ENCODE measurements around the gene ITPR2.
A peak's percentile ranks its signal among the peaks of the same experiment; 100 is the strongest.
"Not testable (repeated sequence)": the region's sequence is repeated elsewhere in the genome, so short reads cannot be mapped to it uniquely, and the experiment has no call there.

Gene ITPR2

GRCh38 chr12:26654623-26655022, 178.4 kb downstream of the ITPR2 start:
- no peak for DNase-seq

GRCh38 chr12:26651566-26652188, 181.3 kb downstream of the ITPR2 start:
- peak; percentile 8 for DNase-seq

GRCh38 chr12:26651036-26651435, 182.0 kb downstream of the ITPR2 start:
- DNase-seq, result no peak

GRCh38 chr12:26648999-26649398, 184.0 kb downstream of the ITPR2 start:
- DNase-seq, result no peak

GRCh38 chr12:26648584-26648983, 184.4 kb downstream of the ITPR2 start:
- DNase-seq, result no peak

- DNase-seq, result no peak
Observed at GRCh38 chr12:26648066-26648465, 184.9 kb downstream of the ITPR2 start.

- DNase-seq, result no peak
Observed at GRCh38 chr12:26647088-26647487, 185.9 kb downstream of the ITPR2 start.

GRCh38 chr12:26646571-26646970, 186.4 kb downstream of the ITPR2 start:
- no peak for DNase-seq

- DNase-seq, result not testable (repeated sequence)
Observed at GRCh38 chr12:26644376-26644775, 188.6 kb downstream of the ITPR2 start.

GRCh38 chr12:26643532-26644315, 189.3 kb downstream of the ITPR2 start:
- DNase-seq, result no peak

- no peak for DNase-seq
Observed at GRCh38 chr12:26642361-26642760, 190.6 kb downstream of the ITPR2 start.

- DNase-seq, result no peak
Observed at GRCh38 chr12:26636710-26637328, 196.2 kb downstream of the ITPR2 start.

- DNase-seq, result no peak
Observed at GRCh38 chr12:26633591-26634210, 199.3 kb downstream of the ITPR2 start.

GRCh38 chr12:26632756-26633155, 200.2 kb downstream of the ITPR2 start:
- DNase-seq, result no peak

- no peak for DNase-seq
Observed at GRCh38 chr12:26631846-26632245, 201.1 kb downstream of the ITPR2 start.

GRCh38 chr12:26630546-26631027, 202.4 kb downstream of the ITPR2 start:
- DNase-seq, result no peak

- DNase-seq, result no peak
Observed at GRCh38 chr12:26629864-26630263, 203.1 kb downstream of the ITPR2 start.

- no peak for DNase-seq
Observed at GRCh38 chr12:26628234-26628633, 204.8 kb downstream of the ITPR2 start.

GRCh38 chr12:26627335-26627734, 205.7 kb downstream of the ITPR2 start:
- no peak for DNase-seq

- no peak for DNase-seq
Observed at GRCh38 chr12:26623136-26623535, 209.9 kb downstream of the ITPR2 start.

GRCh38 chr12:26622601-26623000, 210.4 kb downstream of the ITPR2 start:
- DNase-seq, result no peak

- DNase-seq, result no peak
Observed at GRCh38 chr12:26621932-26622331, 211.1 kb downstream of the ITPR2 start.

- DNase-seq, result no peak
Observed at GRCh38 chr12:26620907-26621306, 212.1 kb downstream of the ITPR2 start.

- no peak for DNase-seq
Observed at GRCh38 chr12:26617513-26617912, 215.5 kb downstream of the ITPR2 start.

All from NK-92 treated with Interleukin-12 subunit alpha and Interleukin-12 subunit beta, amount 100 ng/mL, for 24 hours (cell line).